HG02610 (cell line): Measurements from ENCODE around the gene CA4.

ENCODE experiments used
- ATAC-seq: cut with Tn5 transposase; IDR thresholded peaks from one replicate; pipeline ENCODE4 v1.9.1; 2021; ENCODE audit warnings: mild to moderate bottlenecking, moderate library complexity; ENCODE audit not compliant: unreplicated experiment

The CA4 gene

GRCh38 chr17:60154616-60155426 is 5.0 kb downstream of the CA4 start:
- ATAC-seq: no peak

- no peak for ATAC-seq
Measured at GRCh38 chr17:60155427-60155814, 5.6 kb downstream of the CA4 start.

GRCh38 chr17:60155815-60156214 is 6.0 kb downstream of the CA4 start:
- no peak for ATAC-seq

- no peak for ATAC-seq
Measured at GRCh38 chr17:60156746-60157145, 7.0 kb downstream of the CA4 start.

DNA sequence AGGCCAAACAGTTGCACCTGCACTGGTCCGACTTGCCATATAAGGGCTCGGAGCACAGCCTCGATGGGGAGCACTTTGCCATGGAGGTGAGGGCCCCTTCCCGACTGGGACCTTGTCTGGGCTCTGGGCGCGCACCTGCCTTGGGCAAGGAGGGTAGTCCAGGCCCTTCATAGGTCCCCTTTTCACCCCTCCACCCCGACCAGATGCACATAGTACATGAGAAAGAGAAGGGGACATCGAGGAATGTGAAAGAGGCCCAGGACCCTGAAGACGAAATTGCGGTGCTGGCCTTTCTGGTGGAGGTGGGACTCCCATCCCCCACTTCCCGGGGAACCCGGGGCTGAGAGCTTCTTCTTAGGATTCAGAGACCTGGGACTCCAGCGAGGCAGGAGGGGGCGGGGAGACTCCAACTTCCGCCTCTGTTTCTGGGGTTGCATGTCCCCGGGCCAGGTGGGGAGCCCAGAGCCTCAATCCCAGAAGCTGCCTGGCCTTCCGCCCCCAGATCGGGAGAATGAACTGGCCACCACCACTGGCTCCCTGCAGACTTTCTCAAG is 7.8 kb downstream of the CA4 start:
- ATAC-seq: no peak

GRCh38 chr17:60158751-60159478 is 9.1 kb downstream of the CA4 start:
- ATAC-seq: no peak

GRCh38 chr17:60159479-60159866 is 9.7 kb downstream of the CA4 start:
- no peak for ATAC-seq

- ATAC-seq: no peak
Measured at GRCh38 chr17:60160829-60161501, 11.2 kb downstream of the CA4 start.

GRCh38 chr17:60161598-60162330 is 12.0 kb downstream of the CA4 start:
- no peak for ATAC-seq

DNA sequence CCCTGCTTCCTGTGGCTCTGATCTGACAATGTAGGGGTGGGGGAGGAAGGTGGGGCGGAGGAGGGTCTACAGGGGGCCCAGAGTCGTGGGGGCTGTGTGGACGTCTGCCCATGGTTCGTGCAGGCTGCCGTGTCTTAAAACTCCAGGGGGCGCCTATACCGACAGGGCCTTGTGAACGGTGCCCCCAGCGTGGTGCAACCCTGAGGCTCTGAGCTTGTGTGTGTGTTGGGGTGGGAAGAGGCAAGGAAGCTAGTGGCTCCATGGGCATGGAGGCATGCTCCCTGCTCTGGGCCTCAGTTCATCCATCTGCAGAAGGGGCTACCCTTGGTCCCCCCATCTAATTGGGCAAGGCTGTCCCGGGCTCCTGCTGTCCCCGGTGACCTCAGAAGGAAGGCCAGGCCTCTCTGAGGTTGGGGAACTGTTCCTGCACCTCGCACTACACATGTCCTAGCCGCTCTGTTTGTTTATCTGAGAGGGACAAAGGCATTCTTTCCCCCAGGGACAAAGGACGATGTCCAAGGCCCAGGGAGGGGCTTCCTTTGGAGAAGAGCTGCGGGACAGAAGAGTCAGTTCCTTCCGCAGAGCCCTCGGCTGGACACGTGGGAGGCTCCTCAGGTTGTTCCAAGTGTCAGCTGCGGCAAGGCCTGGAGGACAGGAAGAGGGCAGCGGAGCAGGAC is 13.5 kb downstream of the CA4 start:
- no peak for ATAC-seq

- ATAC-seq: no peak
Measured at GRCh38 chr17:60164164-60164563, 14.4 kb downstream of the CA4 start.

GRCh38 chr17:60164697-60165096 is 14.9 kb downstream of the CA4 start:
- ATAC-seq: no peak

- ATAC-seq: no peak
Measured at GRCh38 chr17:60165223-60165622, 15.4 kb downstream of the CA4 start.

DNA sequence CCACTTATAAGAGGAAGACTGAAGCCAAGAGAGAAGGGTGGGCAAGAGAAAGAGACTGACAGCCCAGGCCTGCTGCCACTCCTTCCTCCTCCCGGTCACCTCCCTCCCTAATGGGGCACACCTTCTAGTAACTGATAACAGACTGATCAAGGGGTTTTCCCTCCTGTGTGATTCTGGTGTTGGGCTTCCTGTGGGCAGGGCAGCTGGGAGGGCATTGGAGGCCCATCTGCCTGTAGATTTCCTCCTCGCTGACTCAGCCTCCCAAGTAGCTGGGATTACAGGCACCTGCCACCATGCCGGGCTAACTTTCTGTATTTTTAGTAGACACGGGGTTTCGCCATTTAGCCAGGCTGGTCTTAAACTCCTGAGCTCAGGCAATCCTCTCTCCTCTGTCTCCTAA is 16.2 kb downstream of the CA4 start:
- ATAC-seq: no peak

DNA sequence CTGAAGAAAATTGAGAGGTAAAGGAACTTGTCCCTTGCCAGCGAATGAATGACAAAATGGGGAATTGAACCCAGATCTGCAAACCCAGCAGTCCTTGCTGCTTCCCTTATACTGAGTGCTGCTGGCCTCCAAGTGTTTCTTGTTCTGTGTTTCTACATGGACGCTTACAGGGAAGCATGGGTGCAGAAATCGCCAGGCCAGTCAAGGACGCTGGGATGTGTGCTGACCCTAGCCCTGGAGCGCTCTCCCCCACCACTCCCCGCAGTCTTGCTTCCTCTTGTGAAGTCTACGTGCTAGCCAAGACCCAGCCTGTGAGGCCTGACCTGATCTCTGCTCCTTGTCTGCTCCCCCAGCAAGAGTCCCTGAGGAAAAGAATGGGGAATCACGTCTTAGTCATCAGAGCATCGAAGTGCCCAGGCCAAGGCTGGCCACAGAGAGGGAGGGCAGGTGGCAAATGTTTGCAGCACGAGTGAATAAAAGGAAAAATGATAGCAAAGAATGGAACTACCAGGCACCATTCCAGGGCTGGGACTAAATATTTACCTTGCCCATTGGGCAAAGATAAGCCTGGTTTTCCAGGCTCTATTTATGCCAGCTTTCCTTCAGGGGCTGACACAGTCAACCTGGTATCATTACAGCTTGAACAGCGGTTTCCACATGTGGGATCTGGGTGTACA is 17.4 kb downstream of the CA4 start:
- no peak for ATAC-seq

GRCh38 chr17:60168654-60169053 is 18.9 kb downstream of the CA4 start:
- ATAC-seq: no peak

- no peak for ATAC-seq
Measured at GRCh38 chr17:60169921-60170817, 20.4 kb downstream of the CA4 start.

DNA sequence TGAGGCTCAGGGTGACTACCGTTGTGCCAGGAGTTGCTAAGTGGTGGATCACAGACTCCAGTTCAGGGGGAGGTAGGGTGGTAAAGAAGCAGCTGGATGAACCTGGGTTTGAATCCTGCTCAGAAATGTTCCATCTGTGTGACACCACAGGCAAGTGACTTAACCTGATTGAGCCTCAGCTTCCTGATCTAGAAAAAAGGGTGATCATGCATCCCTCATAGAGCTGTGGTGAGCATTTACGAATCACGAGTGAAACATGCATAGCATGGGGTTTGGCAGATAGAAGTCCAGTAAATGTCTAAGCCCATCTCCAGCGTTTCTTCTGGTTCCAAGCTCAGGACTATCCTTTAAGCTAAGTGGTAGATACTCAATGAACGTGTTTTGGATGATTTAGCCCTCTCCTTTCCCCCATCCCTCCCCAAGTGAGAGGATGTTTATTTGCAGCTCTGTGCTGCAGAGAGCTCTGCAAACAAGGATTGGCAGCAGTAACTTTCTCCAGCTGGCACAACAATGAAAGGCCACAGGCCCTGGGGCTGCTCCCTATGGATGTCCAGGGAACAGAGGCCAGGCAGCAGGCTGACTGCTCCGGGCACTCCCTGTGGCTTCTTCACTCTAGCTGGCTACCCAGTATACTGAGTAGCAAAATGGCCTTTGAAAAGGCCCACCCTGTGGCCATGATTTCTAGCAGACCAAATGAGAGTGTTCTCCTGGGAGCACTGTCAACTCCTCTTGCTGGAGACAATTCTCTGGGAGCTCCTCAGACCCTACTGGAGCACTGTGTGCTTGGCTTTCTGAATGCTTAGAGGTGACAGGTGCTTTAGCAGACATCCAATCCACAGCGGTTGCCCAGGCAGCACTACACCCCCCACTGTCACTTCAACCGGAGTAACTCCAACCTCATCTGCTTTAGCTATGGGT is 21.3 kb downstream of the CA4 start:
- ATAC-seq: no peak
